Skeletal muscle tissue (tissue), 4 donors: Measurements from ENCODE around the gene NDUFV3. TPM values are rescaled to one million over a fixed set of nuclear protein-coding genes. Genes with fewer than 3 reads are reported as not detected.
"Not testable (repeated sequence)": the region's sequence is repeated elsewhere in the genome, so short reads cannot be mapped to it uniquely, and the experiment has no call there.

Source experiments
- H3K27ac ChIP-seq: one replicate; pipeline ENCODE4 v1.7.0; 2013; ENCODE audit warnings: mild to moderate bottlenecking, low read depth, low read length, inconsistent platforms
- H3K27me3 ChIP-seq, 3 donors: one replicate each; pipeline ENCODE4 v1.7.0; 2013; ENCODE audit warnings: low read length in 3 of 3; ENCODE audit not compliant: control insufficient read depth in 3 of 3, insufficient read depth in 3 of 3
- H3K36me3 ChIP-seq, 3 donors: one replicate each; pipeline ENCODE4 v1.7.0; 2013; ENCODE audit warnings: low read length in 3 of 3; ENCODE audit not compliant: control insufficient read depth in 3 of 3, insufficient read depth in 3 of 3
- H3K4me1 ChIP-seq, 3 donors: one replicate each; pipeline ENCODE4 v1.7.0; 2013; ENCODE audit warnings: low read length in 3 of 3, mild to moderate bottlenecking in 3 of 3; ENCODE audit not compliant: control insufficient read depth in 3 of 3, insufficient read depth in 3 of 3
- H3K4me3 ChIP-seq, 3 donors: one replicate each; pipeline ENCODE4 v1.7.0; 2013; ENCODE audit warnings: low read length in 3 of 3
- H3K9ac ChIP-seq, 3 donors: one replicate each; pipeline ENCODE4 v1.7.0; 2013; ENCODE audit warnings: low read length in 3 of 3, mild to moderate bottlenecking in 3 of 3, moderate library complexity in 2 of 3, low read depth in 1 of 3
- H3K9me3 ChIP-seq, 3 donors: one replicate each; pipeline ENCODE4 v1.7.0; 2013; ENCODE audit warnings: low read length in 3 of 3; ENCODE audit not compliant: control insufficient read depth in 3 of 3
- total RNA-seq: library from RNA; depleted of rRNA; stranded (reverse); fragments of >200 nt; gene quantifications from one replicate; pipeline ENCODE4 v1.2.3, GENCODE V29; 2014
- donor health status: Osteomylitis.

NDUFV3 gene
- total RNA-seq, 1 donor from 2014 or later, result 45.9 TPM

- H3K27ac ChIP-seq, result no peak overlapping the region
- no peak overlapping the region for H3K9ac ChIP-seq
- peaks cover 5 to 11% (median 8%) of the 10 kb centered on the region in 3 donors for H3K4me1 ChIP-seq
- H3K36me3 ChIP-seq, result peaks cover 29 to 39% (median 38%) of the 10 kb centered on the region in 3 donors
- H3K27me3 ChIP-seq, result no peaks in the 10 kb centered on the region
- H3K4me3 ChIP-seq, result no peak overlapping the region
- no peaks in the 10 kb centered on the region for H3K9me3 ChIP-seq
Measured at GRCh38 chr21:42864286-42864685, 28.8 kb upstream of the NDUFV3 start.

- Histone ChIP-seq H3K9me3 (no peaks in the 10 kb centered on the region), H3K36me3 (peaks cover 30 to 36% (median 35%) of the 10 kb centered on the region in 3 donors), H3K4me3 (no peak overlapping the region), H3K4me1 (peaks cover 5 to 11% (median 8%) of the 10 kb centered on the region in 3 donors), H3K9ac (no peak overlapping the region), H3K27ac (peak overlapping the region; percentile 19), H3K27me3 (no peaks in the 10 kb centered on the region)
Measured at GRCh38 chr21:42864815-42865775, 28.0 kb upstream of the NDUFV3 start.

GRCh38 chr21:42865776-42866160 lies 27.3 kb upstream of the NDUFV3 start:
- Histone ChIP-seq H3K36me3 (peaks cover 29 to 35% (median 30%) of the 10 kb centered on the region in 3 donors), H3K4me3 (no peak overlapping the region), H3K27me3 (no peaks in the 10 kb centered on the region), H3K9ac (peak overlapping the region in 2 of 3 donors; percentile 5 to 45), H3K27ac (peak overlapping the region; percentile 19), H3K4me1 (peaks cover 5 to 11% (median 8%) of the 10 kb centered on the region in 3 donors), H3K9me3 (no peaks in the 10 kb centered on the region)

- H3K4me3 ChIP-seq, result no peak overlapping the region
- H3K27me3 ChIP-seq, result no peaks in the 10 kb centered on the region
- H3K9me3 ChIP-seq, result no peaks in the 10 kb centered on the region
- no peak overlapping the region for H3K9ac ChIP-seq
- peaks cover 32 to 42% (median 35%) of the 10 kb centered on the region in 3 donors for H3K36me3 ChIP-seq
- H3K27ac ChIP-seq, result no peak overlapping the region
- H3K4me1 ChIP-seq, result peaks cover 5 to 11% (median 8%) of the 10 kb centered on the region in 3 donors
Measured at GRCh38 chr21:42868196-42868595, 24.9 kb upstream of the NDUFV3 start.

GRCh38 chr21:42873096-42873495 lies 20.0 kb upstream of the NDUFV3 start:
- Histone ChIP-seq H3K27ac (no peak overlapping the region), H3K9me3 (no peaks in the 10 kb centered on the region), H3K9ac (no peak overlapping the region), H3K4me1 (peaks cover 2 to 3% (median 2%) of the 10 kb centered on the region in 3 donors), H3K36me3 (peaks cover 34 to 44% (median 43%) of the 10 kb centered on the region in 3 donors), H3K27me3 (no peaks in the 10 kb centered on the region), H3K4me3 (no peak overlapping the region)

- Histone ChIP-seq H3K4me1 (peaks cover 13 to 28% (median 15%) of the 10 kb centered on the region in 3 donors), H3K36me3 (peaks cover 24 to 31% (median 30%) of the 10 kb centered on the region in 3 donors)
- not testable (repeated sequence) for H3K27me3 ChIP-seq, H3K27ac ChIP-seq, H3K9ac ChIP-seq, H3K4me3 ChIP-seq, H3K9me3 ChIP-seq
Measured at GRCh38 chr21:42875811-42876210, 17.3 kb upstream of the NDUFV3 start.

- H3K9ac ChIP-seq, result peak overlapping the region; percentile 77 to 89 (median 89)
- peak overlapping the region; percentile 69 for H3K27ac ChIP-seq
- no peaks in the 10 kb centered on the region for H3K27me3 ChIP-seq
- H3K9me3 ChIP-seq, result no peaks in the 10 kb centered on the region
- peaks cover 13 to 28% (median 15%) of the 10 kb centered on the region in 3 donors for H3K4me1 ChIP-seq
- peaks cover 5 to 10% (median 7%) of the 10 kb centered on the region in 3 donors for H3K36me3 ChIP-seq
- peak overlapping the region; percentile 74 to 99 (median 98) for H3K4me3 ChIP-seq
Measured at GRCh38 chr21:42878678-42878992, 14.5 kb upstream of the NDUFV3 start.

- Histone ChIP-seq H3K4me1 (peaks cover 13 to 28% (median 15%) of the 10 kb centered on the region in 3 donors), H3K36me3 (peaks cover 3 to 7% (median 4%) of the 10 kb centered on the region in 3 donors), H3K27ac (peak within 1 kb of the TSS; percentile 69), H3K9ac (peak within 1 kb of the TSS; percentile 77 to 89 (median 89)), H3K27me3 (no peaks in the 10 kb centered on the region), H3K9me3 (no peaks in the 10 kb centered on the region), H3K4me3 (peak within 1 kb of the TSS; percentile 74 to 99 (median 98))
Measured at GRCh38 chr21:42878993-42879787, 13.9 kb upstream of the NDUFV3 start, which contains the start of gene WDR4. Gene WDR4 (minus strand): TSS chr21:42879539. CDS start chr21:42879495, 44 bp downstream.

GRCh38 chr21:42880352-42880751 lies 12.8 kb upstream of the NDUFV3 start:
- H3K4me1 ChIP-seq, result peaks cover 13 to 28% (median 15%) of the 10 kb centered on the region in 3 donors
- H3K4me3 ChIP-seq, result peak overlapping the region; percentile 74 to 99 (median 98)
- H3K36me3 ChIP-seq, result peaks cover 3 to 7% (median 4%) of the 10 kb centered on the region in 3 donors
- peak overlapping the region; percentile 69 for H3K27ac ChIP-seq
- H3K27me3 ChIP-seq, result no peaks in the 10 kb centered on the region
- H3K9ac ChIP-seq, result peak overlapping the region in 2 of 3 donors; percentile 77 to 89
- H3K9me3 ChIP-seq, result no peaks in the 10 kb centered on the region
